PC-9 (cell line): ENCODE measurements around the gene CDKN1B.

Experiments used
- CTCF ChIP-seq: fragments of 200-600 bp; sonication (generic); conservative IDR thresholded peaks from 2 replicates; pipeline ENCODE4 v1.6.1; 2017; ENCODE audit warnings: mixed run types, antibody characterized with exemption, mild to moderate bottlenecking, moderate library complexity
- EZH2 ChIP-seq: fragments of 200-600 bp; sonication (generic); IDR thresholded peaks from 2 replicates; pipeline ENCODE4 v1.8.0; 2017; ENCODE audit warnings: antibody characterized with exemption, low read depth

- TF ChIP-seq CTCF: no peak
- no peak for TF ChIP-seq EZH2
Observed at GRCh38 chr12:12764824-12765223, 47.7 kb downstream of the CDKN1B start.
